ENCODE measurements around the gene EDA.

The EDA gene

GRCh38 chrX:70029863-70030262 is 413.9 kb downstream of the EDA start:
- DNase-seq, result no peak

DNA sequence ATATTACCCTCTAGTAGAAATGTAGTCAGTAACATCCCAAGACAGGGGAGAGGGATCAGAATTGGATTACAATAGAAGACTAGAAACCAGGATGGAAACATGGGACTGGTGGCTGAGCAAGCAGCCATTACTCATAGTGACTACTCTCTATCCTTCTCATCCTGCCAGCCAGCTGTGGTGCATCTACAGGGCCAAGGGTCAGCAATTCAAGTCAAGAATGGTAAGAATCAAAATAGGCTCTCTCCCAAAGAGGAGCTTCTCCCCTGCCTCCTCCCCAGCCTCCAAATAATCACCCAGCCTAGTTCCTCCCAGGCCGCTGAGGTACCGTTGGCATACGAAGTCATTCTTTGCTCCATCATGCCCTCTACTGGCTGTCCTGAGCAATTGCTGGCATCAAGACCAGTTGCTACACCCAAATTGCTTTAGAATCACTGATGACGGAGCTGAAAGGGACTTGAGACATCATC is 414.4 kb downstream of the EDA start:
- DNase-seq, result peak; percentile 64

- no peak for DNase-seq
These were observed 416.9 kb downstream of the EDA start for GRCh38 chrX:70032792-70033191.

DNA sequence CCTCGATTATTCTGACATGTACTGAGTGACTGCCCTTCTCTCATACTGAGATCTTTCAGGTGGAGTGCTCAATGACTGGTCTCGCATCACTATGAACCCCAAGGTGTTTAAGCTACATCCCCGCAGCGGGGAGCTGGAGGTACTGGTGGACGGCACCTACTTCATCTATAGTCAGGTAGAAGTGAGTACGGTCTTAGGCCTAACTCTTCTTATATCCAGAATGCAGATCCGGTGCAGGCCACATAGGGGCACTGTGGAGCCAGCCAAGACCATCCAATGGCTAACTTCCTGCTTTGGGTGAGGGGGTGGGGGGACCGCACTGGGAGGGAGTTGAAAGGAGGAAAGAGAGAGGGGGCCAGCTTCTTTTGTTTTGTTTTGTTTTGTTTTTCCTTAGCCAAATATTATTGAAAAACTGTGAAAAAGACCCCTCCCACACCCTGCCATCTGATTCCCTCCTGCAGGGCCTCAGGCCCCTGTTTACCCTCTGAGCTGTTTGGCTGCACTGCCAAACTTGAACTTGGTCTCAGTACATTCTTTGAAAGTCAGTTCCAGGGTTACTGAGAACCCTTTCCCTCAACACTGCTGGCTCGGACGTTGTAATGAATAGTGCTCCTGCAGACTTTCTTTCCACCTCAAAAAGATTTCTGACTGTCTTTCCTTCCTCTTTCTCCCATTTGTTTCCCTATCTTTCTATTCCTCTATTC is 417.6 kb downstream of the EDA start:
- peak; percentile 61 for DNase-seq

- no peak for DNase-seq
These were observed 418.7 kb downstream of the EDA start for GRCh38 chrX:70034646-70035045.

GRCh38 chrX:70038515-70038914 is 422.6 kb downstream of the EDA start:
- no peak for DNase-seq

GRCh38 chrX:70038951-70039350 is 423.0 kb downstream of the EDA start:
- DNase-seq, result no peak

- no peak for DNase-seq
These were observed 423.8 kb downstream of the EDA start for GRCh38 chrX:70039758-70040157.

GRCh38 chrX:70041993-70042392 is 426.1 kb downstream of the EDA start:
- DNase-seq, result no peak

DNA sequence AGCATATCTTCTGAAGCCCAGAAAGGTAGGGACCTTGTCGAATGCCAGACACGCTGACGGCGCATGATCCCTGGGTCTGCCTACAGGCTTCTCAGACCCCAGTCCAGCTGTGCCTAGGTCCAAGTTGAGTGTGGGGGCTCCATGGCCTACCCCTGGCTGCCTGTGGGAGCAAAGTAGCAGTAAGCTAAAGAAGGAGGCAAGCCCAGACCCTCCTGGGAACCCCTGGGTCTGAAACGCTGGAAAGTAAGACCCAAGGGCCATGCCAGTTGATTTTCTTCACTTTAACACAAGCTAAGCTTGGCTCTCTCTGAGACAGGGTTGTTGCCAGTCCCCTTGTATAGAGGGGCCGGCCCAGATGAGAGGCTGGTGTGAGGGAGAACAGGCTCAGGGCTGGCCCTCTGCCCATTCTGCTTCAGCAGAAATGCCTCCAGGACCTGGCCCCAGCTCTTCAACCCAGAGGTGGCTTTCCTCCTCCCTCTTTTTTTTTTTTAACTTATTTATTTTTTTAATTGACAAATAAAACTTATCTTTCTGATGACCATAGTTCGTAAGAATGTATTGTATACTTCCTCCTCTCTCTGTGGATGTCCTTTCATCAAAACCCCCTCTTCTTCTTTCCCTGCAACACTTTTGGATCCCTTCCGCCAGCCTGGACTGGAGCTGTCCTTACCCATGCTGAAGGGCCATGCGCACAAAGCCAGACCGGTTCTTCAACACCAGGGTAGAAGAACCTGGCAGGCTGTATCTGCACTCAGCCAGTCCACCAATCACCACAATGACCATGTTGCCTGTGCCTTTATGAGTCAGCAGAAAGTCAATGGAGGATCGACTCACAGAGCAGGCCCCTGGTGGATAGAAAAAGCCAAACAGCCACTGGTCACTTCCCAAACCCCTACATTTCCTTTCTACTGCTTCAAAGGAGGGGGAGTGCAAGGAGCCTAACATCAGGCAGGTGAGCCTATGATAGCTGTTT is 426.8 kb downstream of the EDA start:
- DNase-seq, result no peak

- no peak for DNase-seq
These were observed 427.8 kb downstream of the EDA start for GRCh38 chrX:70043685-70044084.

- no peak for DNase-seq
These were observed 428.8 kb downstream of the EDA start for GRCh38 chrX:70044541-70045245.

GRCh38 chrX:70046978-70047377 is 431.1 kb downstream of the EDA start:
- no peak for DNase-seq

GRCh38 chrX:70049406-70049805 is 433.5 kb downstream of the EDA start:
- no peak for DNase-seq

GRCh38 chrX:70049925-70050324 is 434.0 kb downstream of the EDA start, which contains the start of gene AWAT2:
Gene AWAT2 (minus strand): TSS chrX:70049938. CDS start chrX:70049932, 6 bp downstream.
- DNase-seq, result no peak

DNA sequence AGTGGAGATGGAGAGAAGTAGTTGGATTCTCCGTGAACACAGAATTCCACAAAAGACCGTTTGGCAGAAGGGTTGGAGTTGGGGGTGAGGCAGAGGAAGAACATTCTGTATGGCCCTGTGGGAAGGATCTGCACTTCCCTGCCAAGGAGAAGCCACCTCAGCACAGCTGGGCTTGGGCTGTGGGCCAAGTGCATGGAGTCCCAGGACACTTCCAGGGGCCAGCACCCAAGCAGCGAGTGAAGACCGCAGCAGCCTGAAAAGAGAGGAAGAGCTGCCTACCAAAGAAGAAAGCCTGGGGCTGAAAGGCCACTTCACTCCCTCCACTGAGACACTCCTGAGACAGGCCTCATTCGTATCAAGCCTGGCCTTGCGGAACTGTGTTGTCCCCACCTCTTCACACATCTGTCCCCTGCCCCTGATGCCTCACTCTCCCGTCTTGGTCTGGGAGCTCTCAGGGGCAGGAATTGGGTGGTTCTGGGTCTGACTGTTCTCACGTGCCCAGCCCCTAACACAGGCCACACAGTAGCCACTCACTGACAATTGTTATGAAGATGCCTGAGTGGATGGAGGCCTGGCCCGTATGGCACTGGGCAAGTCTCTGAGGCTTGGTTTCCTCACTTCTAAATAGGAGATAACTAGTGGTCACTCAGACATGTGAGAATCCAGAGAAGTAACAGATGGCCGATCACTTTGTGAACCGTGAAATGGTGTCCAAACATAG is 437.1 kb downstream of the EDA start:
- DNase-seq, result no peak

DNA sequence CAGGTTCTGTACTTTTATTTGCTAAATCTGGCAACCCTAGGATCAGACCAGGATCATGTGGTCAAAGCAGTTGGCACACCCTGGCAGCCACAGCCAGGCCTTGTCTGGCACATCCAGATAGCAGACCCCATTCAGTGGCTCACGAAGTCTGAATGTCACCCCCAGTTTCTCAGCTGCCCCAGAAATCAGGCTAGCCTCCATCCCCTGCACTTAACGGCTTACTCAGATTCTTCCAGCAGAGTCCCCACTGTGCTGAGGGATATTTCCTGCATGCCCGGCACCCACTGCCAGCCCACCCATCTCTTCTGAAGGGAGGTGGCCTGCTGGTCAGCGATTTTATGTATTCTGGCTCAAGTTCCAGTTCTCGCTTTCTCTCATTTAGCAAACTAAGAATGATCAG is 438.5 kb downstream of the EDA start:
- no peak for DNase-seq

- DNase-seq, result no peak
These were observed 446.2 kb downstream of the EDA start, which contains the start of gene OTUD6A for GRCh38 chrX:70062076-70062475. Gene OTUD6A (plus strand): TSS chrX:70062457. CDS start chrX:70062525, 68 bp downstream.

DNA sequence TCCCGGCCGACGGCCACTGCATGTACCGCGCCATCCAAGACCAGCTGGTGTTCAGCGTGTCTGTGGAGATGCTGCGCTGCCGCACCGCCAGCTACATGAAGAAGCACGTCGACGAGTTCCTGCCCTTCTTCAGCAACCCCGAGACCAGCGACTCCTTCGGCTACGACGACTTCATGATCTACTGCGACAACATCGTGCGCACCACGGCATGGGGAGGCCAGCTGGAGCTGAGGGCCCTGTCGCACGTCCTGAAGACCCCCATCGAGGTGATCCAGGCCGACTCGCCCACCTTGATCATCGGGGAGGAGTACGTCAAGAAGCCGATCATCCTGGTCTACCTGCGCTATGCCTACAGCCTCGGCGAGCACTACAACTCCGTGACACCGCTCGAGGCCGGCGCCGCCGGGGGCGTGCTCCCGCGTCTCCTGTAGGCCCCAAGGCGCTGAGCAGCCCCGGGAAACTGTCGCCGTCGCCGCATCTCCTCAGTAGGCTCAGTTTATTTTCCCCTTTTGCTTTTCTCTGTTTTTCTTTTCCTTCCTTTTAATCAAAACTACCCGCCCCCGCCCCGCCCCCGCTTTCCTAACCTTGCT is 447.1 kb downstream of the EDA start:
- no peak for DNase-seq

GRCh38 chrX:70066646-70067045 is 450.7 kb downstream of the EDA start:
- no peak for DNase-seq

- DNase-seq, result no peak
These were observed 463.4 kb downstream of the EDA start for GRCh38 chrX:70079297-70079696.

GRCh38 chrX:70079870-70080269 is 464.0 kb downstream of the EDA start:
- no peak for DNase-seq

All from activated effector memory CD4-positive, alpha-beta T cell treated with anti-CD3 and anti-CD28 coated beads, Interleukin-2, amount 50 U/mL, for 16 hours (primary cell).